Activated CD4-positive, alpha-beta T cell treated with anti-CD3 and anti-CD28 coated beads for 36 hours (primary cell): Measurements from ENCODE around the gene CDKN1C. TPM values are rescaled to one million over a fixed set of nuclear protein-coding genes. Genes with fewer than 3 reads are reported as not detected.

Source experiments
- ATAC-seq: fragments of 200-7000 bp; cut with Tn5 transposase; one replicate; pipeline ENCODE4 v1.10.0; 2021; ENCODE audit warnings: mild to moderate bottlenecking, moderate library complexity
- CTCF ChIA-PET: fragments of 350-600 bp; sonication (Branson Sonifier 250); formaldehyde crosslinking; loops from one replicate; lab custom pipeline; 2021; ENCODE audit warnings: antibody characterized with exemption; lab: Charles Lee
- POLR2A ChIA-PET: fragments of 350-600 bp; sonication (Branson Sonifier 250); formaldehyde crosslinking; loops from one replicate; lab custom pipeline; 2021; ENCODE audit warnings: antibody characterized with exemption, inconsistent platforms; lab: Charles Lee
- DNase-seq: peaks from one replicate; pipeline ENCODE4 v3.0.0-alpha.2; 2020
- H3K27ac Mint-ChIP-seq: one replicate; pipeline ENCODE4 v1.8.0; 2021; ENCODE audit warnings: mixed read lengths
- H3K27me3 Mint-ChIP-seq: one replicate; pipeline ENCODE4 v1.8.0; 2021; ENCODE audit warnings: mixed read lengths
- H3K36me3 Mint-ChIP-seq: one replicate; pipeline ENCODE4 v1.8.0; 2021; ENCODE audit warnings: low read depth, mixed read lengths
- H3K4me1 Mint-ChIP-seq: one replicate; pipeline ENCODE4 v1.8.0; 2021; ENCODE audit warnings: mixed read lengths
- H3K4me3 Mint-ChIP-seq: one replicate; pipeline ENCODE4 v1.8.0; 2021; ENCODE audit warnings: mild to moderate bottlenecking, moderate library complexity, mixed read lengths
- H3K9me3 Mint-ChIP-seq: one replicate; pipeline ENCODE4 v1.8.0; 2021; ENCODE audit warnings: low read depth, mixed read lengths
- intact Hi-C, 2 experiments: fragments of 100-400 bp; cut with DNase I in 1 of 2; cut with micrococcal nuclease in 1 of 2; formaldehyde crosslinking; loops; one replicate each; pipeline versions ENCODE4 v1.14.2 to v1.15.1; 2022 to 2024; cut with DNase I, micrococcal nuclease
- total RNA-seq, 2 experiments: library from RNA; stranded (reverse); gene quantifications; one replicate each; pipeline ENCODE4 v1.2.3, GENCODE V29; 2021

CDKN1C gene
- total RNA-seq, 2 experiments from 2014 or later, result 0.21 to 0.53 TPM

GRCh38 chr11:2877474-2877873 lies 8.1 kb downstream of the CDKN1C start:
- CTCF ChIA-PET, result interaction anchor here (0.6 to 6.4 kb wide), 4 partner anchors 9 to 345 kb away, joined by 3 to 25 read pairs (median 4); no protein-coding TSS in a partner anchor
- no peaks in the 10 kb centered on the region for H3K36me3 Mint-ChIP-seq
- H3K4me3 Mint-ChIP-seq, result no peak overlapping the region
- intact Hi-C loops, result no loop called here
- no peak overlapping the region for H3K27ac Mint-ChIP-seq
- ATAC-seq, result no peak
- H3K9me3 Mint-ChIP-seq, result peaks cover 4% of the 10 kb centered on the region
- H3K27me3 Mint-ChIP-seq, result no peaks in the 10 kb centered on the region
- DNase-seq, result no peak
- no peaks in the 10 kb centered on the region for H3K4me1 Mint-ChIP-seq
- POLR2A ChIA-PET, result no interaction called here

DNA sequence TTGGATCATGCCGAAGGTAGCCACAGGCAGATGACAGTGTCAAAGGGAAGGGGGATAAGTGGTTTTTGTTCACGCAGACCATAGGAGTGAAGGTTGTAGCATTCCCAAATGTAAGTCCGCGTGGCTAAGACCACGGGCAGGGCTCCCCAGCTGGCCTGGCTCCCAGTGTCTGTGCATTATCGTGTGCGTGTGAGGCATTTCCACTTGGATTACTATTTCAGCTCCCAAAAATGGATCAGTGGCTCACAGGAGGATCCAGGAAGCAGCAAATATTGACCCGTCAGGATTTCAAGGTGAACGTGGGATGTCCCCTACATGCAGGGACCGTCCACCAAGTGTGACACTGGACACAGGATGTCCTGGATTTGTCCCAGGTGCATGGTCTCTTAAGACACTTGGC lies 10.6 kb downstream of the CDKN1C start:
- intact Hi-C loops, result no loop called here
- POLR2A ChIA-PET, result no interaction called here
- H3K4me3 Mint-ChIP-seq, result no peak overlapping the region

DNA sequence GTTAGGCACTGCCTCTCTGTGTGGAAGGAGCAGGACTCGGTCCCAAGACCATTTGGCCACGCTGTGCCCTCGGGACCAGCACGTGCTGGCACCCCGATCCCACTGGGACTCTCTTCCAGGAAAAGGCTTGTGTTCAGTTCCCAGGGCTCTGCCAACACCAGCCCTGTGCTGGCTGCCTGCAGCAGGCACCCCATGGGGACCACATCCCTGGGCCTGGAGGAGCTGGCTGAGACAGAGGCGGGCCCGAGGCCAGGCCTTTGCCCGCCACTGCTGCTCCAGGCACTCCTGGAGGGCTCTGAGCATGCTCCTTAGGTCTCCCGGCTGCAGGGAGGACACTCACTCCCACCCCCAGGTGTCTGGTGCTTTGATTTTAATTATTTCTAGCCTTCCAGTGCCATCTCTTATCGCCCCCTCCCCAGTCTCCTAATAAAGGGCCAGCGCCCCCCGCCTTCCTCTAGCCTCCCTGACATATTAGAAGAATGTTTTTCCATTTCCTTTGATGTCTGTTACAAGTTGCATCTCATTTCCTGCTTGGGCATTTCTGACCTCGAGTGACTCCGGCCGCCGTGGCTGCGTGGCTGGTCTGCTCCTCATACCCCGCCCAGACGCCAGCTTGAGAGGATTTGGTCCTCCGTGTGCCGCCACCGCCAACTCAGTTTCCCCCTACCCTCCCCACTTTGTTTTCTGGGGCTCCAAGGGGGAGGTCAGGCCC lies 14.4 kb downstream of the CDKN1C start:
- CTCF ChIA-PET, result no interaction called here
- DNase-seq, result no peak

More for the DNA sequence above, 10.6 kb downstream of the CDKN1C start:
- H3K27me3 Mint-ChIP-seq, result peaks cover 15% of the 10 kb centered on the region
- DNase-seq (no peak), ATAC-seq (no peak)
- H3K4me1 Mint-ChIP-seq, result no peaks in the 10 kb centered on the region
- H3K27ac Mint-ChIP-seq, result no peak overlapping the region
- no peaks in the 10 kb centered on the region for H3K36me3 Mint-ChIP-seq
- CTCF ChIA-PET, result no interaction called here
- peaks cover 4% of the 10 kb centered on the region for H3K9me3 Mint-ChIP-seq

DNA sequence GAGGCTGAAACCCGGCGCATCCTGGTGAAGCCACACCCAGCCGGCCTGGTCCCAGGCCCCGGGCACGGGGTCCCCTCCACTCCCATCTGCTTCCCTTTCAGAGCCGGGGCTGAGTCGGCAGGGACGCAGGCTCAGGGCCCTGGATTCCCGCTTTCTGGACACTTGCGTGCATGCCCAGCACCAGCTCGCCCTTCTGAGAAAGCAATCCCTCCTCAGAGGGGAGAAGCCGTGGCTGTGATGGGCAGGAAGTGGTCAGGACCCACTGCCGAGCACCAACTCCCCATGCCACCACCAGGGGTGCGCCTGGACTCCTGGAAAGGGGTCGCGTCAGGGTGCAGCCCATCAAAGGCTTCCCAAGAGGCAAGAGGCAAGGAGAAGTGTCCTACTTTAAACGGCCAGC lies 15.1 kb downstream of the CDKN1C start:
- no peak for DNase-seq
- Mint-ChIP-seq H3K9me3 (no peaks in the 10 kb centered on the region), H3K27ac (no peak overlapping the region), H3K27me3 (peaks cover 32% of the 10 kb centered on the region), H3K4me3 (no peak overlapping the region), H3K4me1 (no peaks in the 10 kb centered on the region), H3K36me3 (no peaks in the 10 kb centered on the region)
- ChIA-PET POLR2A (no interaction called here), CTCF (no interaction called here)
- intact Hi-C loops, result no loop called here
- ATAC-seq, result no peak

More for the DNA sequence above, 14.4 kb downstream of the CDKN1C start:
- Mint-ChIP-seq H3K4me1 (no peaks in the 10 kb centered on the region), H3K27ac (no peak overlapping the region), H3K9me3 (peaks cover 2% of the 10 kb centered on the region), H3K4me3 (no peak overlapping the region), H3K36me3 (no peaks in the 10 kb centered on the region), H3K27me3 (peaks cover 32% of the 10 kb centered on the region)
- POLR2A ChIA-PET, result no interaction called here
- ATAC-seq, result no peak
- intact Hi-C loops, result no loop called here

- ATAC-seq (no peak), DNase-seq (no peak)
- intact Hi-C loops, result no loop called here
- no peaks in the 10 kb centered on the region for H3K9me3 Mint-ChIP-seq
- ChIA-PET POLR2A (no interaction called here), CTCF (no interaction called here)
- H3K4me1 Mint-ChIP-seq, result no peaks in the 10 kb centered on the region
- no peak overlapping the region for H3K4me3 Mint-ChIP-seq
- H3K27ac Mint-ChIP-seq, result no peak overlapping the region
- H3K36me3 Mint-ChIP-seq, result no peaks in the 10 kb centered on the region
- H3K27me3 Mint-ChIP-seq, result peaks cover 35% of the 10 kb centered on the region
Observed at GRCh38 chr11:2869561-2870427, 15.8 kb downstream of the CDKN1C start.

- Mint-ChIP-seq H3K36me3 (no peaks in the 10 kb centered on the region), H3K27me3 (peaks cover 40% of the 10 kb centered on the region), H3K9me3 (no peaks in the 10 kb centered on the region), H3K27ac (no peak overlapping the region), H3K4me1 (no peaks in the 10 kb centered on the region), H3K4me3 (no peak overlapping the region)
- ATAC-seq, result no peak
- POLR2A ChIA-PET, result no interaction called here
- DNase-seq, result no peak
- intact Hi-C loops, result no loop called here
- CTCF ChIA-PET, result interaction anchor here (1.3 kb wide), 1 partner anchor 24 kb away, joined by 3 read pairs; no protein-coding TSS in a partner anchor
Observed at GRCh38 chr11:2869134-2869526, 16.4 kb downstream of the CDKN1C start.

DNA sequence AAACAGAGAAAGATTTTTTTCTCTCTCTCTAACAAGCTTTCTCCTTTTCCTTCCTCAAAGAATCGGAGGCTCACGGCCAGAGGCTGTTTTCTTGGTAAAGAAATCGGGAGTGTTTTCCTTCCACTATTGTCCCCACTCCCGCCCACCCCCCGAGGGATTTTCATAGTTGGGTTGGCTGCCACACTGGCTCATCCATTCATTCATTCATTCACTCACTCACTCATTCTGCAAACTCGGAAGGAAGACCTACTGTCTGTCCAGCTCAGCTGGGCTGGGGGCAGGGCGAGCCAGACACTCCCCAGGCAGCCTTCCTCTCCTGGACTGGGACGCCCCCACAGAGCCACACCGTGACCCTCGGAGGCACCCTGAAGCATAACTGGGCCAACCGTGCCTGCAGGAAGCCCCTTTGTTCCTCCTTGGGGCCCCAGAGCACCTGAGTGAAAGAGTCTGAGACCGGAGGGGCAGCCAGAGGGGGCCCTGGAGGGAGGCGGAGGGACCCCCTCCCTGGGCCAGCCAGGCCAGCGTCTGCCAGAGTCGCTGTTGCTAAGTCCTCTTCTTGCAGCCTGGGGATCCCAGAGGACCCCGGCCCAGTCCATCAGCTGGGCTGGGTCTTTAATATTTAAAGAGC lies 17.0 kb downstream of the CDKN1C start:
- H3K27me3 Mint-ChIP-seq, result peaks cover 42% of the 10 kb centered on the region

GRCh38 chr11:2867722-2868505 lies 17.7 kb downstream of the CDKN1C start:
- DNase-seq, result no peak
- Mint-ChIP-seq H3K27ac (no peak overlapping the region), H3K27me3 (peaks cover 48% of the 10 kb centered on the region), H3K4me3 (no peak overlapping the region), H3K4me1 (no peaks in the 10 kb centered on the region), H3K36me3 (no peaks in the 10 kb centered on the region), H3K9me3 (no peaks in the 10 kb centered on the region)
- intact Hi-C loops, result no loop called here
- no peak for ATAC-seq
- ChIA-PET CTCF (interaction anchor here (1.3 kb wide), 1 partner anchor 25 kb away, joined by 3 read pairs; no protein-coding TSS in a partner anchor), POLR2A (no interaction called here)

More for the DNA sequence above, 17.0 kb downstream of the CDKN1C start:
- POLR2A ChIA-PET, result no interaction called here
- intact Hi-C loops, result no loop called here
- no peak overlapping the region for H3K27ac Mint-ChIP-seq
- H3K4me3 Mint-ChIP-seq, result no peak overlapping the region
- CTCF ChIA-PET, result interaction anchor here (1.3 kb wide), 1 partner anchor 24 kb away, joined by 3 read pairs; no protein-coding TSS in a partner anchor
- no peaks in the 10 kb centered on the region for H3K9me3 Mint-ChIP-seq
- DNase-seq (no peak), ATAC-seq (no peak)
- H3K4me1 Mint-ChIP-seq, result no peaks in the 10 kb centered on the region
- H3K36me3 Mint-ChIP-seq, result no peaks in the 10 kb centered on the region

GRCh38 chr11:2867142-2867541 lies 18.4 kb downstream of the CDKN1C start:
- Mint-ChIP-seq H3K4me1 (no peaks in the 10 kb centered on the region), H3K27me3 (peaks cover 48% of the 10 kb centered on the region), H3K9me3 (no peaks in the 10 kb centered on the region), H3K4me3 (no peak overlapping the region), H3K27ac (no peak overlapping the region), H3K36me3 (no peaks in the 10 kb centered on the region)
- ChIA-PET CTCF (no interaction called here), POLR2A (no interaction called here)
- DNase-seq (no peak), ATAC-seq (no peak)
- intact Hi-C loops, result no loop called here

DNA sequence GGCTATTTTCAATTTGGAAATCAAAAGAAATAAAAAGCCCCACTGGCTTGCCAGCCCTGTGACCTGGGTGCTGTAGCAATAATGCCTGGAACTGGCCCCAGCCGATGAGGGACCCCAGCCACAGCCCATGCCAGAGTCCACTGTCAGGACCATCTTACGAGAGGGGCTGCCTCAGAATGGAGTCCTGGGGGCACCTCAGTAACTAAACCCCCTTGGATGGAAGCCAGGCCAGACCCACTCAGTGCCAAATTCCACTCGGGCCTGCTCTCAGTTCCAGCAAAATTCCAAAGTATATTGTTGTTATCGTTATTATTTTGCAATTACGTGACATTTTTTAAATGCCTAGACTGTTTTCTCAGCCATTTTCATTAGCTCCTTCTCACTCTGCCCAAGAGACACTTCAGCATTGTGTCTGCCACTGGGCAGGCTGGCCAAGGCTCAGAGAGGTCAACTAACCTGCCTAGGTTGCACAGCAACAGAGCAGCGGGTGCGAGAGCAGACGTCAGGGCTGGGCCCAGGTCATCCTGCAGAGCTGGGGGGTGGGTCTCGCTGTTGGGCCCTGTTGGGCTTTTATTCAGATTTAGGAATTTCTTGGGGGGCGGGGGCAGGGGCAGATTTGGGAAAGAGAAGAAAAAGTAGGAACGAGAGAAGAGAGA lies 19.5 kb downstream of the CDKN1C start:
- ChIA-PET CTCF (interaction anchor here (1.4 kb wide), 1 partner anchor 333 kb away, joined by 4 read pairs; no protein-coding TSS in a partner anchor), POLR2A (no interaction called here)
- Mint-ChIP-seq H3K4me3 (no peak overlapping the region), H3K27me3 (peaks cover 43% of the 10 kb centered on the region), H3K27ac (no peak overlapping the region), H3K9me3 (no peaks in the 10 kb centered on the region), H3K4me1 (no peaks in the 10 kb centered on the region), H3K36me3 (no peaks in the 10 kb centered on the region)
- intact Hi-C loops, result no loop called here
- ATAC-seq (no peak), DNase-seq (no peak)
